ENCODE results near the gene FREM2.

The FREM2 gene

DNA sequence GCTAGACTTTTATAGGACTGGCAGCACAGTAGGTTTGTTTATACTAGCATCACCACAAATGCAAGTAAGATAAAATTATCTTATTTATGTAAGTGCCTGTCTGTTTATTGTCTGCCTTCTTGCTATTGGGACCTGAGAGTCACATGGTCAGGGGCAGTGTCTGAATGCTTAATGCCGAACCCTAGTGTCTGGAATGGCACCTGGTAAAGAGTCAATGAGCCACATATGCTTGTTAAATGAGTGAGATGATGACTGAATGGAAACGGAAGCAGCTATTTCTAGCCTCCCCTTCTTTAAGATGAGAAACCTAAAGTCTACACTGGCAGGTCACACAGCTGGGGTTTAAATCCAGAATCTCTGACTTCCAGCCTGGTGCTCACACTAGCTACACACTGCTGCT lies 211.6 kb downstream of the FREM2 start:
- DNase-seq (ENCODE audit: low read depth) = no peak

DNA sequence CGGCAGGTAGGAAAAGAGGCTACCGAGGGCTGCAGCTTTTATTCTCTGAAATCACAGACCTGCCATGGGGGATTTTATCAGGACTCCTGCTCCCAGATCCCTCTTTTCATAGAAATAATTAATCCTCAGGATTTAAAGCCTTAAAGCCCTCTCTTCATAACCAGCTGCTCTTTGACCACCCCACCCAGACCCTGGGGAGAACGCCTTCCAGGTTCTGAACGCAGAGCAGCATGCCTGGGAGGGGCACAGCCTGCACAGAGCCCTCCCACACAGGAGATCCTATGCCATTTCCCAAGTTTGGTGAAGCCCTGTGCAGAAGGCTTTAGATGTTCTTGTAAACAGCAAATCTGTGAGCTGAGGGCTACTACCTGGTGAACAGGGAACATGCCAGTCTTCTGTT lies 212.7 kb downstream of the FREM2 start:
- no peak for DNase-seq (ENCODE audit: low read depth)

DNA sequence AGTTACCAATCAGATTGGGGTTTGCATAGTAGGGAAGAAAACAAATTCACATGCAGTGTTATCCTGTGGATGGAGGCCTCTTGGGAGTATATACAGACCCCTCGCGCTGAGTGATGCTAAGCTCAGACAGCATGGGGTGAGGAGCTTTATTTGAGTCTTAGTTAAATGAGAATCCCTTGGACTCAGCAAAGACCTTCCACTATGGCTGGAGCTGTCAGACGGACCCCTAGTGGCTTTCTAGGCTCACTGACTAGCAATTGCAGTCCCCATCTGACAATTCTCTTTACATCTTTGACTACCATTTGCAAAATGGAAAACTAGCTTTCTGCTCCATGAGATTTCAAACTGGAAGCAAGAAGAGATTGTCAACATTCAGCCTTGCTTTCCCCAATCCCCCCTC lies 213.3 kb downstream of the FREM2 start:
- no peak for DNase-seq (ENCODE audit: low read depth)

DNA sequence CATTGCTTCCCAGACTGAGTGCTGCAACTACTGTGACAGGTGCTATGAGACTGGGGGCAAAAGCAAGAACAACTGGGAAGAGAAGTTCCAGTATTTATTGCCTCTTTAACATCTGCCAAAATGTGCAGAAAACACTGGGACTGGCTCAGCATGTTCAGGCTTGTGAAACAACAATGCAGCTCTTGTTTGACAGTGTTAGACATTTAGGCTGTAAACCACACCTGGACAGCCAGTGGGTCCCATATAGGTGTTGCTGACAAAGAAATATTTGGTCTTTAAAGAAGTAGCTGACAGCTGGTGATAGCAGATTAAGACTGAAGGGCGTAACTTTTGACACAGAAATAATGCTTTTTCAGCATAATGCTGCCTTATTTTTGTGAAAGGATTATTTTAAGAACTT lies 215.7 kb downstream of the FREM2 start:
- DNase-seq (ENCODE audit: low read depth) = no peak

- no peak for DNase-seq (ENCODE audit: low read depth)
Observed at GRCh38 chr13:38905081-38905480, 218.2 kb downstream of the FREM2 start.

DNA sequence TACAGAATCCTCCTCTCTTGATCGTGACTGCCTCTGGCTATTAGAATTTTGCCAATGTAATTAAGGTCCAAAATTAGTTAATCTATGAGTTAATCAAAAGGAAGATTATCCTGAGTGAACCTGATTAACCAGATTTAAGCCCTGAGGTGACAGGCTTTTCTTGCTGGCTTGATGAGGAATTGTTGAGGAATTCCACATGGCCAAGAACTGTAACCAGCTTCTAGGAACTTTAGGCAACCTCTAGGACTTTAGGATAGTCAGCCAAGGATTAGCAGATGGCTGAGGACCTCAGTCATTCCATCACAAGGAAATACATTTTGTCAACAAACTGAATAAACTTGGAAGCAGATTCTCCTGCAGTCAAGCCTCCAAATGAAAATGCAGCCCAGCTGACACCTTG lies 219.0 kb downstream of the FREM2 start:
- DNase-seq (ENCODE audit: low read depth) = no peak

- DNase-seq (ENCODE audit: low read depth) = no peak
Observed at GRCh38 chr13:38908574-38908973, 221.7 kb downstream of the FREM2 start.

GRCh38 chr13:38914070-38914469 lies 227.2 kb downstream of the FREM2 start:
- no peak for DNase-seq (ENCODE audit: low read depth)

DNA sequence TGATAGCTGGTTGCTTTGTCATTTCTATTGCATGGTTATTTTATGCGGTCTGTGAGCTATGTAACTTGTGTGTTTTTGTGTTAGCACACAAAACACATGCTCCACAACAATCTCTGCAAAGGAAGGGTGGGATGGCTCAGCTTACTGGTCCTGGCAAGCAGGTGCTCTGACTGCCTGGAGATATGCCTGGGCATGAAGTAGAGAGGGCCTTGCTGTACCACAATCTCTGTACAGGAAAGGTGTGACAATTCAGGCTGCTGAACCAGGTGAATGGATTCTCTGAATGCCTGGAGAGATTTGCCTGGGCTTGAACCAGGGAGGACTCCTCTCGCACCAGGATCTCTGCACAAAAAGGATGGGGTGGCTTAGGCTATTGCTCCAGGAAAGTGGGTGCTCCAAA lies 234.2 kb downstream of the FREM2 start:
- DNase-seq (ENCODE audit: low read depth) = no peak

GRCh38 chr13:38922170-38922569 lies 235.3 kb downstream of the FREM2 start:
- no peak for DNase-seq (ENCODE audit: low read depth)

- no peak for DNase-seq (ENCODE audit: low read depth)
Observed at GRCh38 chr13:38933786-38934185, 246.9 kb downstream of the FREM2 start.
